Endometrium (tissue), 2 donors: ENCODE measurements around the gene KIF19.

Experiments
- FAIRE-seq: peaks from 2 replicates; lab custom pipeline; 2012; peaks lifted over from hg19 to GRCh38; lab: Jason Lieb, UNC
- donor health status: control.
- donor health status: control.

Gene KIF19

GRCh38 chr17:74362810-74363498 is 36.9 kb downstream of the KIF19 start:
- no peak for FAIRE-seq

GRCh38 chr17:74367206-74367605 is 41.2 kb downstream of the KIF19 start, which contains the start of gene GPR142:
TSS of gene GPR142 (plus strand) at chr17:74367506. CDS start at chr17:74369541, 2,035 bp downstream.
- no peak for FAIRE-seq

- no peak for FAIRE-seq
Measured at GRCh38 chr17:74368341-74369081, 42.5 kb downstream of the KIF19 start.

GRCh38 chr17:74369221-74369620 is 43.2 kb downstream of the KIF19 start:
- no peak for FAIRE-seq

GRCh38 chr17:74369665-74370490 is 43.9 kb downstream of the KIF19 start:
- no peak for FAIRE-seq

- FAIRE-seq: no peak
Measured at GRCh38 chr17:74371653-74372147, 45.7 kb downstream of the KIF19 start.

GRCh38 chr17:74372426-74372825 is 46.4 kb downstream of the KIF19 start:
- no peak for FAIRE-seq

- FAIRE-seq: no peak
Measured at GRCh38 chr17:74373838-74374606, 48.0 kb downstream of the KIF19 start.

GRCh38 chr17:74374858-74375257 is 48.8 kb downstream of the KIF19 start:
- FAIRE-seq: no peak

- no peak for FAIRE-seq
Measured at GRCh38 chr17:74379495-74380085, 53.6 kb downstream of the KIF19 start.

GRCh38 chr17:74380086-74380958 is 54.3 kb downstream of the KIF19 start:
- no peak for FAIRE-seq

- no peak for FAIRE-seq
Measured at GRCh38 chr17:74380959-74381808, 55.2 kb downstream of the KIF19 start.

GRCh38 chr17:74383141-74383540 is 57.1 kb downstream of the KIF19 start:
- no peak for FAIRE-seq

GRCh38 chr17:74385201-74385600 is 59.2 kb downstream of the KIF19 start:
- no peak for FAIRE-seq

- no peak for FAIRE-seq
Measured at GRCh38 chr17:74386386-74386785, 60.4 kb downstream of the KIF19 start.

- no peak for FAIRE-seq
Measured at GRCh38 chr17:74387365-74388218, 61.6 kb downstream of the KIF19 start.

- no peak for FAIRE-seq
Measured at GRCh38 chr17:74389084-74389753, 63.2 kb downstream of the KIF19 start.
